Articular chondrocyte of knee joint (primary cell): ENCODE data around the gene GNG10. TPM values are rescaled to one million over a fixed set of nuclear protein-coding genes. Genes with fewer than 3 reads are reported as not detected.

Source experiments
- total RNA-seq: library from RNA; depleted of rRNA; stranded (reverse); fragments of >200 nt; gene quantifications from 2 replicates; pipeline ENCODE4 v1.2.3, GENCODE V29; 2012

Gene GNG10
- total RNA-seq = 112 and 130 TPM in 2 replicates

GRCh38 chr9:111661150-111661801 is at the start of gene GNG10:
Gene GNG10, plus strand, starts transcription at chr9:111661605. Its CDS starts 30 bp downstream, at chr9:111661635.

GRCh38 chr9:111631214-111631971 is 30.0 kb upstream of the GNG10 start, which contains the start of gene DNAJC25:
Gene DNAJC25, plus strand, starts transcription at chr9:111631334. Its CDS starts 74 bp downstream, at chr9:111631408.

Other genes with a start within 250 kb of the GNG10 start
- 125 and 134 TPM in 2 replicates for gene ECPAS, start 177.2 kb upstream of the GNG10 start, total RNA-seq
- 6.1 and 6.5 TPM in 2 replicates for gene ZNF483, start 136.4 kb upstream of the GNG10 start, total RNA-seq
- 109 and 116 TPM in 2 replicates for gene PTGR1, start 62.0 kb upstream of the GNG10 start, total RNA-seq
- 18.7 and 19.8 TPM in 2 replicates for gene DNAJC25, start 30.3 kb upstream of the GNG10 start, total RNA-seq
- gene SHOC1, start 133.3 kb downstream of the GNG10 start, total RNA-seq = 0.11 and 0.13 TPM in 2 replicates
- 184 and 266 TPM in 2 replicates for gene UGCG, start 235.2 kb downstream of the GNG10 start, total RNA-seq